Measurements from ENCODE around the gene ATP5ME. TPM values are rescaled to one million over a fixed set of nuclear protein-coding genes. Genes with fewer than 3 reads are reported as not detected.
"Not testable (repeated sequence)": the region's sequence is repeated elsewhere in the genome, so short reads cannot be mapped to it uniquely, and the experiment has no call there.

Gene ATP5ME
- total RNA-seq, 1 donor from 2014 or later, result 182 TPM

GRCh38 chr4:637536-638280 is 36.4 kb downstream of the ATP5ME start:
- intact Hi-C loops (cut with micrococcal nuclease), result no loop called here

DNA sequence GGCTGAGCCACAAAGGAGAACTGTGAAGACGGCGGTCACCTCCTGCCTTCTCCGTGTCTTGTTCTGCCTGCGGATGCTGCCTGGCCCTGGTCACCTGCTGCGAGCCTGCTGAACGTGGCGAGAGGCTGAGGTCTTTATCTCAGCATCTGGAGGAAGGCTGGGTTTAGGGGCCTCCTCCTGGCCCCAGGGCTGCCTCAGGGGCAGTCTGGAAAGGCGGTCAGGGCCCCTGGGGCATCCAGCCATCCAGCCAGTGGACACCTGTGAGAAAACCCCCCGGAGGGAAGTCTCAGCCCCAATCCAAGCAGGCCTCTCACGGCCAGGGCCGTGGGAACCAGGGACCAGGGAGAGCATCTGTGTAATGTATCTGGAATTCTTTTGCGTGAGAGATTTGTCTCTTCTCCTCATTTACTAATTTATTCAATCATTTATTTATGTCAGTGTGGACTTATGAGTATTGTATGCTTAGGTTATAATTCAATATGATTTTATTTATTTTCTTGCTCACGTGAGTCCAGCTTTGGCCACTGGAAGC is 37.4 kb downstream of the ATP5ME start:
- intact Hi-C loops (cut with micrococcal nuclease), result no loop called here

DNA sequence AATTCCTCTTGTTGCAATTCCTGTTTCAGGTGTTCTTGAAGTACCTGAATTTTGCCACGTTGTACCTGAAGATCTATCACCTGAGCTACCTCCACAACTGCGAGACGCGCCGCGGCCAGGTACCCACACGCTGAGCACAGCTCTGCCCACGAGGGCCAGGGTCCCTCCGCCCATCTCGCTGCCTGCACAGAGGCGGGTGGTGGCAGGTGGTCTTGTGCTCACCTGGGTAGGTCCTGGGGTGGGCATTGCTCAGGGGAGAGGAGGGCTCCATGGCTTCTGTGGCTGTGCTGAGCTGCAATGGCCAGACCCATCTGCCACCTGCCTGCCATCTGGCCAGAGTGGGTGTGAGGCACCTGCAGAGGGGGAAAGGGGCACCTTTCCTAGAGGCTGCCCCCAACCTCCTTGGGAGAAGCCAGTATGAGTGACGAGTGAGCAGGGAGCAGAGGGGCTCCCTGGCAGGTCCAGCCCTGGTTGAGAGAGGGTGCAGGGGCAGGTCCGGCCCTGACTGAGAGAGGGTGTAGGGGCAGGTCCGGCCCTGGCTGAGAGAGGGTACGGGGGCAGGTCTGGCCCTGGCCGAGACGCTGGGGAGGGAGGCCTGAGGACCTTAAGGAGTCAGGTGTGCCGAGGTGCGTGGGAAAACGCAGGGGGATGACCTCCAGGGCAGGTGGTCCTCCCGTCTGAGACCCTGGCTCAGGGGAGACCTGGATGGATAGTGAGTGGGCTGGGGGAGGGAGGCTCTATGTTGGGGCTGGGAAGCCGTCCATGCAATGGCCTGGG is 38.0 kb downstream of the ATP5ME start:
- intact Hi-C loops (cut with micrococcal nuclease), result no loop called here

GRCh38 chr4:635066-635835 is 38.8 kb downstream of the ATP5ME start:
- intact Hi-C loops (cut with micrococcal nuclease), result not testable (repeated sequence)

DNA sequence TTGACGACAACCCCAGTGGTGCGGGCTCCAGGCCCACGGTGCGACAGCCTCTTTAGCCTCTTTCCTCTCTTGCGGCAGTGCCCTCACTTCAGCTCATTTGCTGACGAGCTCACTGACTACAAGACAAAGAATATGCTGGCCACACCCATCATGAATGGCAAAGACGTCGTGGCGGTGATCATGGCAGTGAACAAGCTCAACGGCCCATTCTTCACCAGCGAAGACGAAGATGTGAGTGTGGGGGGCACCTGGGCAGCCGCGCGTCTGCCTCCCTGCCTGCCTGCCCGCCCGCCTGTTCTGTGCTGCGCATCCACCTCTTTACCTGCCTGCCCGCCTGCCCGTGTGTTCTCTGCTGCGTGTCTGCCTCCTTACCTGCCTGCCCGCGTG is 39.5 kb downstream of the ATP5ME start:
- intact Hi-C loops (cut with micrococcal nuclease), result no loop called here

- intact Hi-C loops (cut with micrococcal nuclease), result no loop called here
These were observed 40.0 kb downstream of the ATP5ME start for GRCh38 chr4:633976-634598.

- intact Hi-C loops (cut with micrococcal nuclease), result no loop called here
These were observed 40.7 kb downstream of the ATP5ME start for GRCh38 chr4:633406-633805.

DNA sequence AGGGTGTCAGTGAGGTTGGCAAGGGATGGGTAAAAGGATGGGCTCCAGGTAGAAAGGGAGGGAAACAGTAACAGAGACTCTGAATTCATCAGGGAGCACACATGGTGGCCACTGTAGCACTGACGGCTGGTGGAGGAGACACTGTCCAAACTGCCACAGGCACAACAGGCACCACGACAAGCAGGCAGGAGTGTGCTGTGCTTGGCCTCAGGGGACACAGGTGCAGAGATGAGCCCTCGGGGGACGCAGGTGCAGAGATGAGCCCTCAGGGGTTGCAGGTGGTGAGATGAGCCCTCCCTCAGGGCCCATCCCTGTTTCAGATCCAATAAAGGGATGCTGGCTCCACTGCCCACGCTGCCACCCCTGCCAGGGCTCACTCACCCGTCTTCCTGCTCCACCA is 41.1 kb downstream of the ATP5ME start:
- intact Hi-C loops (cut with micrococcal nuclease), result no loop called here

GRCh38 chr4:632196-632790 is 41.8 kb downstream of the ATP5ME start:
- intact Hi-C loops (cut with micrococcal nuclease), result no loop called here

DNA sequence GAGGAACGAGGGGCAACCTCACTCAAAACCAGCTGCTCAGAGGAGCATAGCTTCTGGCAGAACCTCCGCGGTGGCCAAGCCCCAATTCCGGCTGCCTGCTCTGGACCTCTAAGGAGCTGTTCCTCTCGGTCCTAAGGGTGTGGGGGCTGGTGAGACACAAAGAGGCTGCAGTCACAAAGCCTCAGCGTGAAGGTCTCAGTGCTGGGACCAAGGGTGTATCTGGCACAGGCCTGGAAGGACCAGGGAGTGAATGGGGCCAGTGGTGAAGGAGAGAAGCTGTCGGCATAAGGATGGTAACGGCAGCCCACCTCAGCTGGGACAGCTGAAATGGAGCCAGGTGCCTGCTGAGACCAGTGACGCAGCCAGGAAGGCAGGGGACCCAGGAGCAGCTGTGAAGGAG is 43.4 kb downstream of the ATP5ME start:
- intact Hi-C loops (cut with micrococcal nuclease), result no loop called here

GRCh38 chr4:629915-630641 is 44.0 kb downstream of the ATP5ME start:
- intact Hi-C loops (cut with micrococcal nuclease), result no loop called here

DNA sequence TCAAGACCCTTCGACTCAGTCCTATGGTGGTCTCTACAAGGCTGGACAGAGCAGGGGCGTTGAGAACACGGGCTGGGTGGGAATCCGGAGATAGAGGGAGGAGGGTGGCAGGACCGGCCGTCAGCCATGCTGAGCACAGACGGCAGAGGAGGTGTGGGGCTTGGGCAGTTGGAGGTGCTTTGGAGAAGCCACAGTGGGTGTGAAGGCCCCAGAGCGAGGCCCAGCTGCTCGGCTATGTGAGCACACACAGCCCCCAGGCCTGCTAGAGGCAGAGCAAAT is 44.5 kb downstream of the ATP5ME start:
- intact Hi-C loops (cut with micrococcal nuclease), result no loop called here

DNA sequence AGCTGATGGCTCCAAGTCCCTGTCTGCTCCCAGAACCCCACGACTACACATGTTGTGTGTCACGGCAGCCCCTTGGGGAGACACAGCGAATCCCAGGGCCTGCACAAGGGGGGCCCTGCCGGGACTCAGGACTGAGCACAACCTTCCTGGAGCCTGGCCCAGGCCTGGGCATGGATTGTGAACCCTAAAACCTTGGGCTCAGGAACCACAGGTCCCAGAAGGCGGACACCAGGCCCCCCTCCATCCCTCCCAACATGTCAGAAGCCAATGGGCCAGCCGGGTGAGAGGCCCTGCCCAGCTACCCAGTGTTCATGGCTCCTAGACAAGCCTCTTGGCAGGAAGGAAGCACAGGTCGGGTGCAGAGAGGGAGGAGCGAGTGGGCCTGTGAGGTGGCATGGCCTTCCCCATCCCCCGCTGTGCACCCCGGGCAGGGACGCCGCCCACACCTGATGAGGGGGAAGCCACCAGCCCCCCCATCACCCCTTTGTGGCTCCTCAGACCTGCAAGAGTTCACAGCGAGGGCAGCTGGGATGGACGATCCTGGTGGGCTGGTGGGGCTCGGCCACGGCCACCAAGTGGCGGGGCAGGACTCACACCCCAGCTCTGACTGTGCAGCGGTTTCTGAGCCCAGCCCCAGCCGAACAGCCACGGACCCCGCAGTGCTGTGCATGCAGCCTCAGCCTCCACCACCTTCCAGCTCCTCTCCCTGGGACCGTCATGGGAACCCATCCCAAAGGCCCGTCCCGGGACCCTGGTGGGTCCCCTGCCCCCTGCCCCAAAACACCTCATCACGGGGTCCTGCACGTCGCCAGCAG is 45.0 kb downstream of the ATP5ME start:
- intact Hi-C loops (cut with micrococcal nuclease), result no loop called here

- intact Hi-C loops (cut with micrococcal nuclease), result no loop called here
These were observed 45.8 kb downstream of the ATP5ME start for GRCh38 chr4:628311-628741.

DNA sequence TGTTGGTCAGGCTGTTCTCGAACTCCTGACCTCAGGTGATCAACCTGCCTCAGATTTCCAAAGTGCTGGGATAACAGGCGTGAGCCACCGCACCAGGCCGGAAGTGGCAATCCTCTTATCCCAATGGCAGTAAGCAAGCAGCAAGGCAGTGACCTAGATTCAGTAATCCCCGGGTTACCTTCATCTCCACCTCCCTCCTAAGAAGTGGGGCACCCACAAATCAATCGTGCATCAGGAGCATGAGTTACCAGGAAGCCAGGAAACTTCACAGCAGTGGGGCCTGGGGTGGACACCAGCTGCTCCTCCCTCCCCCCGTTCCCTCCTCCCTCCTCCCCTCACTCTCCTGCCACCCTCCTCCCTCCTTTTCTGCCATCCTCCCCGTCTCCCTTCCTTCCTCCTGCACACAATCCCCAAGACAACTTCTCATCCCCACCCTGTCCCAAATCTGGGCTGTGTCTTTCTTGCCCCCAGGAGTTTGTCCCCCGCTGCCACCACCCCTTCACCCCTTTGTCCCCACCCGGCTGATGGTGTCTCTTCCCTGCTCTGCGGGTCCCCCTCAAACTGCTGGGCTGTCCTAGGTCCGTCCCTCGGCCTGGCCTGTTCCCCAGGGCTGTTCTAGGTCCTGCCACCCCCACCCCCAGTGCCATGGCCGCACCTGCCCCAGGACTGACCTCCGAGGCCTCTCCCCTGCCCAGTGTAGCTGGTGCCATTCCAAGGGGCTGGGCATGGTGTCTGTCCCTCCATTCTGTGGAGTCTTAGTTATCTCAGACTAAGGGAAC is 46.5 kb downstream of the ATP5ME start:
- intact Hi-C loops (cut with micrococcal nuclease), result no loop called here

DNA sequence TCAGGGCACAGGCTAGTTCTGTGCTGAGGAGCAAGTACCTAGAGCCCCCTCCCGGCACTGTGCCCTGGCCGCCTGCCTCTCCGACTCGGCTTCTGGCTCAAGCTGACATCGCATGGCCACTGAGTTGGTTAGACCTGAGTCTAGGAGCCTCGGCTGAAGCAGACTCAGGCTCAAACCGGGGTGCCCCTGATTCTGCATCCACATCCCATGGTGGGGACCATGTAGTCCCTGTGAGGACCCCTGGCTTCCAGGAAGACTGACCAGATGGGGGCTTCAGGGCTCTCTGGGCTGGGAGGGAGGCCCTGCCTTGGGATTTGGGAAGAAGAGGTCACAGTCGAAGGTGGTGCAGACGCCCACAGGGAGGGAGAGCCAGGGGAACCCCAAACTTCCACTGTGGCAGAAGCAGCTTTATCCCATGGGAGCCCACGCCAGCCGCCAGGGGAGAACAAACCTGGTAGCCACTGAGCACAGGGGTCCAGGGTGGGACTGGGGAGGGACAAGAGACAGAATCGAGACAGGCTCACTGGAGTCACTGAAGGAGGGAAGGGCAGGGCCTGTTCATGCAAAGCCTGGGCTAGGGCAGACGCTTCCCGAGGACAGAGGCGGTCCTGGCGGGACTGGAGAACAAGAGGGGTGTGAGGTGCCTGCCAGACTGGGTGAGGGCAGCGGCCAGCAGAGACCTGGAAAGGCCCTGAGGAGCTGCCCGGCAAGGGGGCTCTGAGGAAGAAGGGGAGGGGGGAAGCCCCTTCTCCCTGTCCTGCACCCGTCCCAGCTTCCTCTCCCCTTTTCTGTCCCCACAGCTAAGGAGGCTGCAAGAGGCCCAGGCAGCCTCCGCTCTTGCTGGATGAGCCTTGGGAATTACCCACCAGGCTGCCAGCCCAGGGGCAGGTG is 47.6 kb downstream of the ATP5ME start:
- intact Hi-C loops (cut with micrococcal nuclease), result no loop called here

DNA sequence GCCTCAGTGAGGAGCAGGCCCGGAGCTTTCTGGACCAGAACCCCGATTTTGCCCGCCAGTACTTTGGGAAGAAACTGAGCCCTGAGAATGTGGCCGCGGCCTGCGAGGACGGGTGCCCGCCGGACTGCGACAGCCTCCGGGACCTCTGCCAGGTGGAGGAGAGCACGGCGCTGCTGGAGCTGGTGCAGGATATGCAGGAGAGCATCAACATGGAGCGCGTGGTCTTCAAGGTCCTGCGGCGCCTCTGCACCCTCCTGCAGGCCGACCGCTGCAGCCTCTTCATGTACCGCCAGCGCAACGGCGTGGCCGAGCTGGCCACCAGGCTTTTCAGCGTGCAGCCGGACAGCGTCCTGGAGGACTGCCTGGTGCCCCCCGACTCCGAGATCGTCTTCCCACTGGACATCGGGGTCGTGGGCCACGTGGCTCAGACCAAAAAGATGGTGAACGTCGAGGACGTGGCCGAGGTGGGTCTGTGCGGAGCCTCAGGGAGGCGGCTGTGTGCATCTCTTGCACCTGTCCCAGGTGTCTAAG is 48.4 kb downstream of the ATP5ME start:
- intact Hi-C loops (cut with micrococcal nuclease), result no loop called here

All from T-helper 1 cell treated with Interleukin-12 subunit alpha and Interleukin-12 subunit beta and Interleukin-4 antibody, amounts not matched to agents 30 ng/mL and 1 ng/mL, for 36 hours (primary cell).